Panc1 (cell line): ENCODE results near the gene SHROOM2.
A peak's percentile ranks its signal among the peaks of the same experiment; 100 is the strongest.

Experiments used
- POLR2AphosphoS5 ChIP-seq: IDR thresholded peaks from 2 replicates; pipeline ENCODE4 v1.6.1; 2012; ENCODE audit warnings: mild to moderate bottlenecking, low read depth, low read length, moderate library complexity
- REST ChIP-seq, 2 experiments: IDR thresholded peaks; 2 replicates each; pipeline ENCODE4 v1.6.1; 2011 to 2012; ENCODE audit warnings: low read depth in 2 of 2, control low read depth in 1 of 2, low read length in 1 of 2, mild to moderate bottlenecking in 1 of 2, moderate library complexity in 1 of 2; ENCODE audit not compliant: insufficient read depth in 1 of 2
- TCF7L2 ChIP-seq: IDR thresholded peaks from 2 replicates; pipeline ENCODE4 v1.6.1; 2011; ENCODE audit warnings: mild to moderate bottlenecking, low read depth, low read length, inconsistent platforms
- TF ChIP-seq, protein P1 (sequence below): fragments of 450-650 bp; IDR thresholded peaks from 2 replicates; pipeline ENCODE4 v1.5.1; 2017; ENCODE audit warnings: mild to moderate bottlenecking

DNA sequence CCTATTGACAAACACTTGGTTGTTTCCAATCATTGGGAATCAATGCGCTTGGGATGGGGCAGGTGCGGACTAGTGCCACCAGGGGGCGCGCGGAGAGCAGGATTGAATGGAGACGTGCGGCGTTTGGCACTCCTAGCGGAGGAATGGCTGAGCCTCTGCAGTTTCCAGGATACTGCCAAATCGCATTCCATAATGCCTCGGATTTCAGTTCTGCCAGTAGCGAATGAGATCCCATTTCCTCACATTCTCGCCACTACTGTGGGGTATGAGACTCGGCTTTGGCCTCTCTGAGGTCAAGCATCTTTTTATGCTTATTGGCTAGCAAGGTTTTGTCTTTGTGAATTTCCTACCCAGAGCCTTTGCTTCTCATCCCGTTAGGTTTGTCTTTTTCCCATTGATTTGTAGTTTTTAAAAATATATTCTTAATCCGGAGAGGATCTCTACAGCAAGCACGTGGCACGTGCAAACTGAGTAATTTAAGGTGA is 209.7 kb downstream of the SHROOM2 start:
- TF ChIP-seq, protein P1, sequence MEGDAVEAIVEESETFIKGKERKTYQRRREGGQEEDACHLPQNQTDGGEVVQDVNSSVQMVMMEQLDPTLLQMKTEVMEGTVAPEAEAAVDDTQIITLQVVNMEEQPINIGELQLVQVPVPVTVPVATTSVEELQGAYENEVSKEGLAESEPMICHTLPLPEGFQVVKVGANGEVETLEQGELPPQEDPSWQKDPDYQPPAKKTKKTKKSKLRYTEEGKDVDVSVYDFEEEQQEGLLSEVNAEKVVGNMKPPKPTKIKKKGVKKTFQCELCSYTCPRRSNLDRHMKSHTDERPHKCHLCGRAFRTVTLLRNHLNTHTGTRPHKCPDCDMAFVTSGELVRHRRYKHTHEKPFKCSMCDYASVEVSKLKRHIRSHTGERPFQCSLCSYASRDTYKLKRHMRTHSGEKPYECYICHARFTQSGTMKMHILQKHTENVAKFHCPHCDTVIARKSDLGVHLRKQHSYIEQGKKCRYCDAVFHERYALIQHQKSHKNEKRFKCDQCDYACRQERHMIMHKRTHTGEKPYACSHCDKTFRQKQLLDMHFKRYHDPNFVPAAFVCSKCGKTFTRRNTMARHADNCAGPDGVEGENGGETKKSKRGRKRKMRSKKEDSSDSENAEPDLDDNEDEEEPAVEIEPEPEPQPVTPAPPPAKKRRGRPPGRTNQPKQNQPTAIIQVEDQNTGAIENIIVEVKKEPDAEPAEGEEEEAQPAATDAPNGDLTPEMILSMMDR: peak; percentile 83
- no peak for TF ChIP-seq POLR2AphosphoS5
- TF ChIP-seq REST (IDR thresholded peaks at IDR 0.05; ENCODE audit: insufficient read depth in 1 of 2, low read depth in 2 of 2, low read length in 1 of 2): no peak
- TF ChIP-seq TCF7L2: no peak
